RWPE2 (cell line): ENCODE results near the gene RABGGTB.

ENCODE experiments used
- ATAC-seq: fragments of 200-7000 bp; cut with Tn5 transposase; 3 replicates; pipeline ENCODE4 v1.9.1; 2021; ENCODE audit warnings: low read depth
- DNase-seq: peaks from one replicate; pipeline ENCODE4 v3.0.0-alpha.2; 2020; ENCODE audit warnings: low spot score
- H3K27ac ChIP-seq: fragments of 450-650 bp; 2 replicates; pipeline ENCODE4 v1.5.1; 2017; ENCODE audit warnings: mild to moderate bottlenecking; ENCODE audit not compliant: poor library complexity, severe bottlenecking
- H3K27me3 ChIP-seq: fragments of 250-450 bp; sonication (Bioruptor Pico); 2 replicates; pipeline ENCODE4 v1.5.1; 2021; ENCODE audit warnings: mild to moderate bottlenecking, moderate library complexity; ENCODE audit not compliant: insufficient read depth, poor library complexity, severe bottlenecking
- H3K36me3 ChIP-seq: fragments of 250-450 bp; sonication (Bioruptor Pico); 2 replicates; pipeline ENCODE4 v1.5.1; 2020; ENCODE audit warnings: low read depth, mild to moderate bottlenecking, moderate library complexity
- H3K4me1 ChIP-seq: fragments of 250-450 bp; sonication (Bioruptor Pico); 2 replicates; pipeline ENCODE4 v1.5.1; 2021; ENCODE audit warnings: mild to moderate bottlenecking, moderate library complexity; ENCODE audit not compliant: insufficient read depth, poor library complexity, severe bottlenecking
- H3K4me3 ChIP-seq: fragments of 250-450 bp; sonication (Bioruptor Pico); 2 replicates; pipeline ENCODE4 v1.5.1; 2021; ENCODE audit warnings: mild to moderate bottlenecking, moderate library complexity; ENCODE audit not compliant: severe bottlenecking
- H3K9me3 ChIP-seq: fragments of 250-450 bp; sonication (Bioruptor Pico); 2 replicates; pipeline ENCODE4 v1.5.1; 2021; ENCODE audit warnings: mild to moderate bottlenecking, moderate library complexity; ENCODE audit not compliant: severe bottlenecking
- CTCF ChIP-seq: fragments of 450-650 bp; IDR thresholded peaks from one replicate; pipeline ENCODE4 v1.5.1; 2017; ENCODE audit warnings: mild to moderate bottlenecking, moderate library complexity; ENCODE audit not compliant: poor library complexity, severe bottlenecking

Gene RABGGTB

DNA sequence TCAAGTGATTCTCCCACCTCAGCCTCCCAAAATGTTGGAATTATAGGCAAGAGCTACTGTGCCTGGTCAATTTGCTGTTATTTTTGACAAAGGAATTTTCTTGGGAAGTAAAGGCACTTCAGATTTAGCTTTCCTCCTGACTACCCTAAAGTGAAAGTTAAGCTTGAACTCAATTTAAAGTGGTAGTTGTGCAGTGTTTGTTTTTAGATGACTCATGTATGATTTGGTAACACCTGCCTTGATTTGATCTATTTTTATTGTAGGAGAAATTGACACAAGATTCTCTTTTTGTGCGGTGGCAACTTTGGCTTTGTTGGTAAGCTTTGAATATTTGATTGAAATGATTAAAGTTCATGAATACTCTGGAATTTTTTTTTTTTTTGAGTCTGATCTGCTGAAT lies 5.0 kb downstream of the RABGGTB start:
- no peak for DNase-seq
- Histone ChIP-seq H3K27ac (peak overlapping the region; percentile 77), H3K4me1 (peaks cover 27% of the 10 kb centered on the region), H3K27me3 (no peaks in the 10 kb centered on the region), H3K36me3 (peaks cover 94% of the 10 kb centered on the region), H3K9me3 (no peaks in the 10 kb centered on the region), H3K4me3 (no peak overlapping the region)
- TF ChIP-seq CTCF: no peak
- peak; percentile 45 for ATAC-seq

- Histone ChIP-seq H3K27me3 (no peaks in the 10 kb centered on the region), H3K9me3 (no peaks in the 10 kb centered on the region), H3K36me3 (peaks cover 94% of the 10 kb centered on the region), H3K4me1 (peaks cover 27% of the 10 kb centered on the region), H3K27ac (no peak overlapping the region), H3K4me3 (no peak overlapping the region)
- ATAC-seq (no peak), DNase-seq (no peak)
- TF ChIP-seq CTCF: no peak
Measured at GRCh38 chr1:75792091-75792490, 6.0 kb downstream of the RABGGTB start.

DNA sequence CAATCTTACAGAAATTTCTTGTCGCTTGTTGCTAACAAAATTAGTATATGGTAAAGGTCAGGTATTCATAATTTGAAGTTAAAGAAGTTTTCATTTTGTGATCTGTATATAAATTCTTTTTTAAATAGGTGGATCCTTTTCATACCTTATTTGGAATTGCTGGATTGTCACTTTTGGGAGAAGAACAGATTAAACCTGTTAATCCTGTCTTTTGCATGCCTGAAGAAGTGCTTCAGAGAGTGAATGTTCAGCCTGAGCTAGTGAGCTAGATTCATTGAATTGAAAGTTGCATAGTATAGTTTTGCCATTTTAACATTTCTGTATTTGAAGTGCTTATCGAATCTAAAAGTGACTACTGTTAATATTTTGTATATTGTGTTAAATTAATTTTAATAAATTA lies 8.3 kb downstream of the RABGGTB start:
- ATAC-seq (no peak), DNase-seq (no peak)
- Histone ChIP-seq H3K27me3 (no peaks in the 10 kb centered on the region), H3K9me3 (no peaks in the 10 kb centered on the region), H3K36me3 (peaks cover 71% of the 10 kb centered on the region), H3K4me3 (no peak overlapping the region), H3K4me1 (peaks cover 18% of the 10 kb centered on the region), H3K27ac (no peak overlapping the region)
- no peak for TF ChIP-seq CTCF

- H3K27ac ChIP-seq: no peak overlapping the region
- no peaks in the 10 kb centered on the region for H3K27me3 ChIP-seq
- H3K36me3 ChIP-seq: peaks cover 58% of the 10 kb centered on the region
- peaks cover 7% of the 10 kb centered on the region for H3K4me1 ChIP-seq
- DNase-seq (no peak), ATAC-seq (peak; percentile 6; the same call in 2 of the 3 replicates)
- no peak overlapping the region for H3K4me3 ChIP-seq
- TF ChIP-seq CTCF: no peak
- no peaks in the 10 kb centered on the region for H3K9me3 ChIP-seq
Measured at GRCh38 chr1:75795703-75796193, 9.7 kb downstream of the RABGGTB start.

GRCh38 chr1:75796376-75797272 lies 10.6 kb downstream of the RABGGTB start, which contains the start of gene MSH4:
Gene MSH4, plus strand, starts transcription at chr1:75796882. Its CDS starts 104 bp downstream, at chr1:75796986.
- Histone ChIP-seq H3K4me1 (no peaks in the 10 kb centered on the region), H3K36me3 (peaks cover 49% of the 10 kb centered on the region), H3K27me3 (no peaks in the 10 kb centered on the region), H3K9me3 (no peaks in the 10 kb centered on the region), H3K27ac (no peak within 1 kb of the TSS), H3K4me3 (no peak within 1 kb of the TSS)
- TF ChIP-seq CTCF: no peak
- DNase-seq: no peak
- peak; percentile 54 for ATAC-seq
